ENCODE data around the gene HMX1.

GRCh38 chr4:8920969-8921368 lies 49.3 kb upstream of the HMX1 start:
- TF ChIP-seq CTCF (conservative IDR thresholded peaks at IDR 0.05; ENCODE audit: low read depth, low read length) (no peak), EZH2 (IDR thresholded peaks at IDR 0.05; ENCODE audit: low read length, unreplicated experiment) (no peak), EZH2phosphoT487 (IDR thresholded peaks at IDR 0.05; ENCODE audit: borderline replicate concordance, low read length) (no peak)
